Endothelial cell of umbilical vein (primary cell): ENCODE results near the gene EEF1AKMT3. TPM values are rescaled to one million over a fixed set of nuclear protein-coding genes. Genes with fewer than 3 reads are reported as not detected.
A peak's percentile ranks its signal among the peaks of the same experiment; 100 is the strongest.

Experiments
- BruUV-seq: library from RNA; stranded (reverse); fragments of 400-500 nt; replicated peaks from 2 replicates; lab custom pipeline; 2021; lab: Mats Ljungman, UMichigan
- CTCF ChIA-PET: fragments of 300-600, 350-600 bp; sonication (Branson Sonifier 250); formaldehyde crosslinking; loops from one replicate; lab custom pipeline; 2021; ENCODE audit warnings: antibody characterized with exemption, inconsistent platforms; lab: Charles Lee
- POLR2A ChIA-PET: fragments of 300-600, 350-600 bp; sonication (Branson Sonifier 250); formaldehyde crosslinking; loops from one replicate; lab custom pipeline; 2021; ENCODE audit warnings: antibody characterized with exemption, inconsistent platforms; lab: Charles Lee
- DNase-seq: peaks from one replicate; pipeline ENCODE4 v3.0.0-alpha.2; 2011; ENCODE audit warnings: low read depth, low spot score
- FAIRE-seq: peaks from 2 replicates; lab custom pipeline; 2011; peaks lifted over from hg19 to GRCh38; lab: Jason Lieb, UNC
- H2AFZ ChIP-seq: 2 replicates; pipeline ENCODE4 v1.6.0; 2012; ENCODE audit warnings: low read depth, low read length, control low read depth, inconsistent platforms
- H3K27ac ChIP-seq: 2 replicates; pipeline ENCODE4 v1.5.1; 2011; ENCODE audit warnings: low read depth, mild to moderate bottlenecking, control low read depth, low read length, moderate library complexity; ENCODE audit not compliant: insufficient read depth
- H3K27me3 ChIP-seq, 2 experiments: 2 replicates each; pipeline versions ENCODE4 v1.6.0 to v1.6.1; 2011; ENCODE audit warnings: low read length in 2 of 2, mixed read lengths in 1 of 2; ENCODE audit not compliant: control insufficient read depth in 2 of 2, insufficient read depth in 2 of 2
- H3K36me3 ChIP-seq, 2 experiments: 2 replicates in 1 of 2; 3 replicates in 1 of 2; pipeline ENCODE4 v1.5.1; 2011; ENCODE audit warnings: low read length in 2 of 2, mild to moderate bottlenecking in 1 of 2, moderate library complexity in 1 of 2; ENCODE audit not compliant: control insufficient read depth in 2 of 2, insufficient read depth in 2 of 2; ENCODE audit errors: extremely low read depth in 1 of 2
- H3K4me1 ChIP-seq: 3 replicates; pipeline ENCODE4 v1.5.1; 2011; ENCODE audit warnings: mild to moderate bottlenecking, low read length; ENCODE audit not compliant: control insufficient read depth, insufficient read depth; ENCODE audit errors: extremely low read depth
- H3K4me2 ChIP-seq: 2 replicates; pipeline ENCODE4 v1.6.1; 2011; ENCODE audit warnings: low read length, control low read depth, mixed read lengths; ENCODE audit not compliant: insufficient read depth
- H3K4me3 ChIP-seq, 3 experiments: fragments of 200-600 bp in 1 of 3; sonication (generic), shearing (Covaris generic) in 1 of 3; replicated peaks in 1 of 3; 2 replicates each; pipeline ENCODE4 v1.5.1; 2011 to 2016; ENCODE audit warnings: control low read depth in 3 of 3, low read length in 3 of 3, mild to moderate bottlenecking in 2 of 3, inconsistent platforms in 1 of 3, low read depth in 1 of 3, moderate library complexity in 1 of 3; ENCODE audit not compliant: insufficient read depth in 1 of 3
- H3K79me2 ChIP-seq: 2 replicates; pipeline ENCODE4 v1.6.0; 2012; ENCODE audit warnings: low read length, inconsistent platforms; ENCODE audit not compliant: control insufficient read depth, insufficient read depth
- H3K9ac ChIP-seq: replicated peaks from 2 replicates; pipeline ENCODE3; 2011; ENCODE audit warnings: low read length, control low read depth; ENCODE audit not compliant: insufficient read depth; ENCODE audit errors: extremely low read depth
- H3K9me1 ChIP-seq: replicated peaks from 3 replicates; pipeline ENCODE4 v1.6.0; 2011; ENCODE audit warnings: mild to moderate bottlenecking, low read length; ENCODE audit not compliant: control insufficient read depth, insufficient read depth; ENCODE audit errors: extremely low read depth
- H3K9me3 ChIP-seq: replicated peaks from 2 replicates; pipeline ENCODE4 v1.5.1; 2012; ENCODE audit warnings: low read length, inconsistent platforms; ENCODE audit not compliant: control insufficient read depth, insufficient read depth
- H4K20me1 ChIP-seq: replicated peaks from 2 replicates; pipeline ENCODE3; 2011; ENCODE audit warnings: mild to moderate bottlenecking, low read length; ENCODE audit not compliant: control insufficient read depth, insufficient read depth; ENCODE audit errors: extremely low read depth
- EZH2 ChIP-seq: IDR thresholded peaks from 2 replicates; pipeline ENCODE4 v1.6.1; 2012; ENCODE audit warnings: borderline replicate concordance, low read depth, mild to moderate bottlenecking, moderate library complexity, low read length, inconsistent platforms; ENCODE audit not compliant: severe bottlenecking
- FOS ChIP-seq: IDR thresholded peaks from 2 replicates; pipeline ENCODE4 v1.6.1; 2011; ENCODE audit warnings: mild to moderate bottlenecking, low read length, moderate library complexity, borderline replicate concordance; ENCODE audit not compliant: insufficient read depth
- GATA2 ChIP-seq: IDR thresholded peaks from 2 replicates; pipeline ENCODE4 v1.7.0; 2011; ENCODE audit warnings: low read depth, mild to moderate bottlenecking, moderate library complexity, mixed read lengths, low read length; ENCODE audit not compliant: insufficient read length, insufficient read depth
- JUN ChIP-seq: IDR thresholded peaks from 2 replicates; pipeline ENCODE4 v1.6.1; 2011; ENCODE audit warnings: borderline replicate concordance, low read depth; ENCODE audit not compliant: insufficient read length, insufficient read depth
- POLR2A ChIP-seq: IDR thresholded peaks from 2 replicates; pipeline ENCODE4 v1.6.1; 2012; ENCODE audit warnings: low read depth, mild to moderate bottlenecking, control low read depth, low read length
- POLR2AphosphoS5 ChIP-seq: IDR thresholded peaks from 2 replicates; pipeline ENCODE4 v1.6.1; 2012; ENCODE audit warnings: low read depth, mild to moderate bottlenecking, control low read depth, low read length, moderate library complexity; ENCODE audit not compliant: insufficient read depth
- dilution Hi-C: fragments of 300-500 bp; cut with MboI; formaldehyde crosslinking; loops from one replicate; pipeline ENCODE4 v1.15.0; 2019; ENCODE audit warnings: low sequenced_read_pairs; ENCODE audit not compliant: extremely low pct_ligation_motif_present
- intact Hi-C: fragments of 100-400 bp; cut with micrococcal nuclease; formaldehyde crosslinking; loops from one replicate; pipeline ENCODE4 v1.10.0; 2022
- polyA plus RNA-seq, 4 experiments: library from polyadenylated mRNA; depleted of rRNA in 3 of 4; stranded (reverse) in 3 of 4; unstranded in 1 of 4; fragments of >200 nt; gene quantifications; 2 replicates each; pipeline versions ENCODE4 v1.2.1 to v1.2.3, GENCODE V29; 2011 to 2012; ENCODE audit warnings: missing spikeins in 1 of 4
- total RNA-seq: library from RNA; stranded (reverse); gene quantifications from 2 replicates; pipeline ENCODE4 v1.2.3, GENCODE V29; 2021

Gene EEF1AKMT3
- total and polyA plus RNA-seq, 2 donors (not counting 3 experiments of a cell fraction or from before 2014, with no cell fraction given): 7.9 to 8.8 TPM

DNA sequence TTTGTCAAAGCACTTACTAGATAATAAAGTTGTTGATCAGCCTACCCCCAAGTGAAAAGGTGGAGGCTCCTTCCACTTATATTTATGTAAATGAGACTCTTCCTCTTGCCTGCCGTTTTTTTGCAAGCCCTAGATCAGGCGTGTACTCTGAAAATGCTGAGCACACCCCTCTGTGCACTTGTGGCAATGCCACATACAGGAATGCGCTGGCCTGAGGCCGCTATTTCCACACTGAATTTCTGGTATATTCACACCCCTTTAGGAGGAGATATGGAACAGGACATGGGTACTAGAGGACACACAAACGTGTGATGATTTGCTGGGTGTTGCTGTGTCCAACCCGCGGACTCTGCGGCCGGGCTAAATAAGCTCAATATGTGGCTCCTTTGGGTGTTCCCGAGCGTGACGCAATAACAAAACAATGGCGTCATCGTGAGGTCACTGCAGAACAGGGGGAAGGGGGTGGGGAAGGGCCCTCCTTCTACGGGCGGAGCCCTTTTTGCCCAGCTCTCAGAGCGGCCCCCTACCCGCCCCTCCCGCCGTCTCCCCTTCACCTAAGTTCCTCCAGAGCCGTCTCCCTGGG lies 28.1 kb upstream of the EEF1AKMT3 start:
- intact Hi-C loops: no loop called here
- Histone ChIP-seq H3K4me3 (peak overlapping the region; percentile 44 to 88 (median 75)), H2AFZ (peak overlapping the region; percentile 44), H3K79me2 (no peaks in the 10 kb centered on the region), H3K9me3 (no peaks in the 10 kb centered on the region), H3K27me3 (peaks cover 20 to 22% of the 10 kb centered on the region in 2 experiments), H3K36me3 (peaks cover 4 to 12% of the 10 kb centered on the region in 2 experiments), H3K4me2 (peak overlapping the region; percentile 76), H3K4me1 (peaks cover 10% of the 10 kb centered on the region), H3K9ac (peak overlapping the region; percentile 88), H3K9me1 (no peaks in the 10 kb centered on the region), H3K27ac (peak overlapping the region; percentile 68), H4K20me1 (no peaks in the 10 kb centered on the region)
- dilution Hi-C loops: no loop called here
- BruUV-seq: TSS peak; percentile 2
- TF ChIP-seq EZH2 (no peak), GATA2 (no peak)
- DNase-seq: no peak
- POLR2A ChIA-PET: interaction anchor here (0.5 to 1.2 kb wide), 3 partner anchors 28 to 199 kb away, joined by 3 to 8 read pairs (median 4); partner anchors contain the start of genes EEF1AKMT3 and METTL1
- no peak for FAIRE-seq
- CTCF ChIA-PET: interaction anchor here (1.3 to 2.6 kb wide), 5 partner anchors 9 to 18 kb away, joined by 5 to 20 read pairs (median 5); no protein-coding TSS in a partner anchor

GRCh38 chr12:57744777-57745484 lies 27.5 kb upstream of the EEF1AKMT3 start, which contains the start of gene TSPAN31:
TSS of gene TSPAN31 (plus strand) at chr12:57745039. CDS start at chr12:57745155, 116 bp downstream.
- Histone ChIP-seq H3K79me2 (no peaks in the 10 kb centered on the region), H3K4me3 (peak within 1 kb of the TSS; percentile 44 to 88 (median 75)), H3K9ac (peak within 1 kb of the TSS; percentile 88), H3K9me3 (no peaks in the 10 kb centered on the region), H3K27me3 (peaks cover 14 to 16% of the 10 kb centered on the region in 2 experiments), H4K20me1 (no peaks in the 10 kb centered on the region), H3K36me3 (peaks cover 4 to 14% of the 10 kb centered on the region in 2 experiments), H3K4me2 (peak within 1 kb of the TSS; percentile 76), H3K9me1 (no peaks in the 10 kb centered on the region), H2AFZ (peak within 1 kb of the TSS; percentile 44), H3K4me1 (peaks cover 10% of the 10 kb centered on the region), H3K27ac (peak within 1 kb of the TSS; percentile 68)
- CTCF ChIA-PET: interaction anchor here (1.3 to 2.6 kb wide), 5 partner anchors 9 to 19 kb away, joined by 5 to 20 read pairs (median 5); no protein-coding TSS in a partner anchor
- TF ChIP-seq POLR2A (peak; percentile 48), POLR2AphosphoS5 (peak; percentile 67), JUN (peak; percentile 70), FOS (no peak)
- POLR2A ChIA-PET: interaction anchor here (0.5 to 1.2 kb wide), 3 partner anchors 27 to 198 kb away, joined by 3 to 8 read pairs (median 4); partner anchors contain the start of genes EEF1AKMT3 and METTL1
- dilution Hi-C loops (no loop called here), intact Hi-C loops (no loop called here)
- peak; percentile 99 for FAIRE-seq
- peak; percentile 97 for DNase-seq
- BruUV-seq: no TSS peak
